Stimulated activated CD8-positive, alpha-beta memory T cell treated with anti-CD3 and anti-CD28 coated beads, Interleukin-7, amount 100 ng/mL, for 1 hour (primary cell): ENCODE results near the gene RPL19.

Experiments
- DNase-seq, 2 donors: peaks; one replicate each; pipeline ENCODE4 v3.0.0-alpha.2; 2020; ENCODE audit warnings: low read depth in 2 of 2

RPL19 gene

GRCh38 chr17:39223907-39224777, 24.1 kb downstream of the RPL19 start:
- DNase-seq = no peak

GRCh38 chr17:39224778-39225307, 24.8 kb downstream of the RPL19 start:
- DNase-seq = no peak

GRCh38 chr17:39225308-39225958, 25.4 kb downstream of the RPL19 start, which contains the start of gene STAC2:
TSS of gene STAC2 (minus strand) at chr17:39225945. CDS start at chr17:39225502, 443 bp downstream.
- no peak for DNase-seq

- DNase-seq = peak; percentile 19 to 38
Observed at GRCh38 chr17:39225959-39226683, 26.0 kb downstream of the RPL19 start.

GRCh38 chr17:39227364-39227919, 27.4 kb downstream of the RPL19 start:
- no peak for DNase-seq

- DNase-seq = no peak
Observed at GRCh38 chr17:39229274-39229913, 29.3 kb downstream of the RPL19 start.

GRCh38 chr17:39230361-39230760, 30.3 kb downstream of the RPL19 start:
- no peak for DNase-seq

- DNase-seq = no peak
Observed at GRCh38 chr17:39231091-39231561, 31.0 kb downstream of the RPL19 start.

GRCh38 chr17:39231591-39232551, 31.8 kb downstream of the RPL19 start:
- DNase-seq = peak in 1 of 2 donors; percentile 29

- DNase-seq = no peak
Observed at GRCh38 chr17:39235555-39236449, 35.7 kb downstream of the RPL19 start.

- DNase-seq = no peak
Observed at GRCh38 chr17:39236450-39236927, 36.4 kb downstream of the RPL19 start.

GRCh38 chr17:39236981-39237441, 36.9 kb downstream of the RPL19 start:
- DNase-seq = no peak

GRCh38 chr17:39237586-39237985, 37.5 kb downstream of the RPL19 start:
- no peak for DNase-seq

- peak; percentile 53 for DNase-seq
Observed at GRCh38 chr17:39238311-39238972, 38.4 kb downstream of the RPL19 start.

- peak; percentile 29 to 34 for DNase-seq
Observed at GRCh38 chr17:39239640-39240314, 39.7 kb downstream of the RPL19 start.

GRCh38 chr17:39240631-39241030, 40.5 kb downstream of the RPL19 start:
- DNase-seq = no peak

- DNase-seq = no peak
Observed at GRCh38 chr17:39243155-39243554, 43.1 kb downstream of the RPL19 start.
